Measurements from ENCODE around the gene KIAA0513. TPM values are rescaled to one million over a fixed set of nuclear protein-coding genes. Genes with fewer than 3 reads are reported as not detected.

Gene KIAA0513
- total and polyA plus RNA-seq, 2 of the 13 experiments (the other 11 are each of a cell fraction or from before 2014, with no cell fraction given) = 1.8 TPM

GRCh38 chr16:85011846-85012284 lies 15.7 kb upstream of the KIAA0513 start (continued):
- TF ChIP-seq CENPBD1 (CRISPR knock-in tag; IDR thresholded peaks at IDR 0.05; ENCODE audit: borderline replicate concordance, low read depth) (0 out of 2 replicates have a peak, but pooled peaks have one; percentile 47), RARA (CRISPR knock-in tag; IDR thresholded peaks at IDR 0.05) (no peak), ZNF788 (CRISPR knock-in tag; IDR thresholded peaks at IDR 0.05; ENCODE audit: borderline replicate concordance) (peak; percentile 10; the same call in 1 of the 2 replicates), ZNF670 (CRISPR knock-in tag; IDR thresholded peaks at IDR 0.05; ENCODE audit: borderline replicate concordance) (0 out of 2 replicates have a peak, but pooled peaks have one; percentile 25), ZNF362 (CRISPR knock-in tag; IDR thresholded peaks at IDR 0.05; ENCODE audit: borderline replicate concordance) (0 out of 2 replicates have a peak, but pooled peaks have one; percentile 13), BORCS8-MEF2B (CRISPR knock-in tag; IDR thresholded peaks at IDR 0.05) (no peak), ZNF501 (CRISPR knock-in tag; IDR thresholded peaks at IDR 0.05) (peak; percentile 84), ZNF253 (CRISPR knock-in tag; IDR thresholded peaks at IDR 0.05; ENCODE audit: borderline replicate concordance) (0 out of 2 replicates have a peak, but pooled peaks have one; percentile 34), ZNF770 (CRISPR knock-in tag; IDR thresholded peaks at IDR 0.05) (peak; percentile 77), ZFYVE20 (CRISPR knock-in tag; IDR thresholded peaks at IDR 0.05; ENCODE audit: borderline replicate concordance, low read depth) (no peak), ATF7 (IDR thresholded peaks at IDR 0.05) (no peak), ATF7 (CRISPR knock-in tag; IDR thresholded peaks at IDR 0.05) (no peak), IRF9 (CRISPR knock-in tag; IDR thresholded peaks at IDR 0.05; ENCODE audit: borderline replicate concordance) (0 out of 2 replicates have a peak, but pooled peaks have one; percentile 19), POLR2A (IDR thresholded peaks at IDR 0.05; ENCODE audit: insufficient read depth in 1 of 2, low read depth in 2 of 2, low read length in 2 of 2) (no peak), GABPA (IDR thresholded peaks at IDR 0.05; ENCODE audit: low read depth, low read length) (no peak), GABPA (CRISPR knock-in tag; IDR thresholded peaks at IDR 0.05; ENCODE audit: low read depth) (no peak), TBX2 (CRISPR knock-in tag; IDR thresholded peaks at IDR 0.05; ENCODE audit: borderline replicate concordance) (no peak; the same call in none of the 2 replicates), FUBP1 (CRISPR knock-in tag; IDR thresholded peaks at IDR 0.05; ENCODE audit: borderline replicate concordance) (0 out of 2 replicates have a peak, but pooled peaks have one; percentile 54), PREB (CRISPR knock-in tag; IDR thresholded peaks at IDR 0.05) (no peak), TEAD3 (CRISPR knock-in tag; optimal IDR thresholded peaks at IDR 0.05; ENCODE audit: borderline replicate concordance) (no peak), ZNF891 (CRISPR knock-in tag; IDR thresholded peaks at IDR 0.05) (peak; percentile 52; the same call in 1 of the 2 replicates), ARNT (IDR thresholded peaks at IDR 0.05) (no peak), FOXA1 (IDR thresholded peaks at IDR 0.05) (no peak), FOXA1 (CRISPR knock-in tag; IDR thresholded peaks at IDR 0.05) (no peak)

Measured in HepG2 (cell line).